H1 (cell line): Measurements from ENCODE around the gene KCNV2. TPM values are rescaled to one million over a fixed set of nuclear protein-coding genes. Genes with fewer than 3 reads are reported as not detected.

Experiments used
- CTCF ChIA-PET: fragments of 300-600 bp; sonication (Branson Sonifier 250); formaldehyde crosslinking; loops from one replicate; lab custom pipeline; 2021; ENCODE audit not compliant: partially characterized antibody; lab: Charles Lee
- POLR2A ChIA-PET: fragments of 300-600 bp; sonication (Branson Sonifier 250); formaldehyde crosslinking; loops from one replicate; lab custom pipeline; 2021; ENCODE audit warnings: inconsistent platforms; ENCODE audit not compliant: partially characterized antibody; lab: Charles Lee
- DNase-seq, 2 experiments: peaks; one replicate each; pipeline versions ENCODE4 v3.0.0 to v3.0.0-alpha.2; 2010 to 2022; ENCODE audit warnings: low spot score in 2 of 2, low read depth in 1 of 2, mixed read lengths in 1 of 2
- FAIRE-seq: peaks from 2 replicates; lab custom pipeline; 2011; peaks lifted over from hg19 to GRCh38; lab: Jason Lieb, UNC
- H2AFZ ChIP-seq: 2 replicates; pipeline ENCODE4 v1.8.1; 2012; ENCODE audit warnings: low read length, inconsistent platforms
- H2AK5ac ChIP-seq: 2 replicates; pipeline ENCODE4 v1.6.1; 2013; ENCODE audit warnings: low read depth, low read length
- H2BK120ac ChIP-seq: replicated peaks from 2 replicates; pipeline ENCODE3; 2013; ENCODE audit warnings: low read depth, low read length, inconsistent platforms
- H2BK12ac ChIP-seq: 2 replicates; pipeline ENCODE4 v1.6.1; 2013; ENCODE audit warnings: low read depth, low read length
- H2BK15ac ChIP-seq: 2 replicates; pipeline ENCODE4 v1.6.1; 2013; ENCODE audit warnings: low read length
- H2BK20ac ChIP-seq: 2 replicates; pipeline ENCODE4 v1.6.1; 2013; ENCODE audit warnings: low read length
- H2BK5ac ChIP-seq: 2 replicates; pipeline ENCODE4 v1.6.1; 2013; ENCODE audit warnings: low read depth, low read length
- H3K14ac ChIP-seq: 2 replicates; pipeline ENCODE4 v1.6.1; 2013; ENCODE audit warnings: inconsistent platforms; ENCODE audit not compliant: insufficient read length
- H3K18ac ChIP-seq: 2 replicates; pipeline ENCODE4 v1.6.1; 2013; ENCODE audit warnings: low read length; ENCODE audit errors: extremely low read depth
- H3K23ac ChIP-seq: 2 replicates; pipeline ENCODE4 v1.6.1; 2013; ENCODE audit warnings: inconsistent platforms; ENCODE audit not compliant: insufficient read length
- H3K23me2 ChIP-seq: 2 replicates; pipeline ENCODE4 v1.6.1; 2013; ENCODE audit warnings: low read depth, low read length
- H3K27ac ChIP-seq: 2 replicates; pipeline ENCODE4 v1.6.1; 2011; ENCODE audit warnings: low read depth, low read length, inconsistent platforms
- H3K27me3 ChIP-seq, 4 experiments: replicated peaks in 1 of 4; 1 replicate in 1 of 4; 2 replicates in 3 of 4; pipeline versions ENCODE4 v1.6.1 to v1.8.1; 2011 to 2013; ENCODE audit warnings: low read length in 3 of 4, mild to moderate bottlenecking in 3 of 4, inconsistent platforms in 2 of 4, mixed read lengths in 2 of 4, moderate library complexity in 1 of 4; ENCODE audit not compliant: control insufficient read depth in 3 of 4, insufficient read depth in 3 of 4; ENCODE audit errors: extremely low read depth in 1 of 4
- H3K36me3 ChIP-seq, 4 experiments: 2 replicates each; pipeline versions ENCODE4 v1.6.1 to v1.8.1; 2011 to 2013; ENCODE audit warnings: mild to moderate bottlenecking in 4 of 4, low read length in 3 of 4, moderate library complexity in 2 of 4, control low read depth in 1 of 4, inconsistent platforms in 1 of 4; ENCODE audit not compliant: insufficient read depth in 4 of 4, control insufficient read depth in 2 of 4
- H3K4ac ChIP-seq: replicated peaks from 2 replicates; pipeline ENCODE3; 2013; ENCODE audit warnings: low read length, low read depth, mixed read lengths, inconsistent platforms; ENCODE audit not compliant: insufficient read length
- H3K4me1 ChIP-seq, 4 experiments: replicated peaks in 1 of 4; 1 replicate in 1 of 4; 2 replicates in 3 of 4; pipeline versions ENCODE4 v1.6.1 to v1.8.1; 2011 to 2013; ENCODE audit warnings: low read length in 3 of 4, inconsistent platforms in 2 of 4, mixed read lengths in 1 of 4; ENCODE audit not compliant: insufficient read depth in 4 of 4, control insufficient read depth in 3 of 4
- H3K4me2 ChIP-seq, 2 experiments: 2 replicates each; pipeline versions ENCODE4 v1.6.1 to v1.8.1; 2011 to 2013; ENCODE audit warnings: low read depth in 2 of 2, low read length in 2 of 2, control low read depth in 1 of 2, inconsistent platforms in 1 of 2, mild to moderate bottlenecking in 1 of 2; ENCODE audit not compliant: insufficient read depth in 1 of 2
- H3K4me3 ChIP-seq, 4 experiments: fragments of 200-600, 300-600 bp in 1 of 4; sonication (generic), shearing (Covaris generic), sonication (Bioruptor Twin) in 1 of 4; 2 replicates each; pipeline versions ENCODE4 v1.5.1 to v1.8.1; 2011 to 2016; ENCODE audit warnings: low read length in 4 of 4, low read depth in 3 of 4, control low read depth in 2 of 4, inconsistent platforms in 2 of 4, mild to moderate bottlenecking in 2 of 4, mixed read lengths in 1 of 4, moderate library complexity in 1 of 4; ENCODE audit not compliant: insufficient read depth in 2 of 4; ENCODE audit errors: extremely low read depth in 1 of 4
- H3K56ac ChIP-seq: replicated peaks from 2 replicates; pipeline ENCODE3; 2013; ENCODE audit warnings: low read depth, mild to moderate bottlenecking, mixed read lengths, low read length, inconsistent platforms; ENCODE audit not compliant: insufficient read length
- H3K79me1 ChIP-seq: 2 replicates; pipeline ENCODE4 v1.6.1; 2013; ENCODE audit warnings: low read depth, low read length, control low read depth
- H3K79me2 ChIP-seq, 2 experiments: 2 replicates each; pipeline versions ENCODE4 v1.6.1 to v1.8.1; 2012 to 2013; ENCODE audit warnings: low read length in 2 of 2, mild to moderate bottlenecking in 2 of 2, inconsistent platforms in 1 of 2; ENCODE audit not compliant: insufficient read depth in 2 of 2, control insufficient read depth in 1 of 2
- H3K9ac ChIP-seq, 4 experiments: replicated peaks in 1 of 4; 1 replicate in 1 of 4; 2 replicates in 3 of 4; pipeline versions ENCODE4 v1.6.1 to v1.8.1; 2011 to 2013; ENCODE audit warnings: low read depth in 3 of 4, low read length in 3 of 4, control low read depth in 2 of 4, mild to moderate bottlenecking in 2 of 4, moderate library complexity in 2 of 4, inconsistent platforms in 1 of 4; ENCODE audit errors: extremely low read depth in 1 of 4
- H3K9me3 ChIP-seq, 2 experiments: 2 replicates each; pipeline versions ENCODE4 v1.6.1 to v1.8.1; 2012 to 2013; ENCODE audit warnings: mild to moderate bottlenecking in 2 of 2, moderate library complexity in 2 of 2, control low read depth in 1 of 2, inconsistent platforms in 1 of 2, low read depth in 1 of 2, low read length in 1 of 2, mixed read lengths in 1 of 2; ENCODE audit not compliant: insufficient read depth in 2 of 2
- H4K20me1 ChIP-seq, 2 experiments: replicated peaks in 1 of 2; 2 replicates each; pipeline versions ENCODE3 to v1.8.1; 2011 to 2013; ENCODE audit warnings: inconsistent platforms in 2 of 2, low read length in 2 of 2, mild to moderate bottlenecking in 1 of 2; ENCODE audit not compliant: insufficient read depth in 2 of 2, control insufficient read depth in 1 of 2
- H4K5ac ChIP-seq: 2 replicates; pipeline ENCODE4 v1.6.1; 2013; ENCODE audit warnings: low read length, low read depth, mixed read lengths, inconsistent platforms; ENCODE audit not compliant: insufficient read length
- H4K8ac ChIP-seq: 2 replicates; pipeline ENCODE4 v1.8.0; 2013; ENCODE audit warnings: mild to moderate bottlenecking, moderate library complexity, low read length, inconsistent platforms; ENCODE audit not compliant: insufficient read depth; ENCODE audit errors: extremely low read depth
- H4K91ac ChIP-seq: replicated peaks from 2 replicates; pipeline ENCODE3; 2013; ENCODE audit warnings: low read length, mixed read lengths, inconsistent platforms; ENCODE audit not compliant: insufficient read length
- ATF3 ChIP-seq: IDR thresholded peaks from 2 replicates; pipeline ENCODE4 v1.6.1; 2011; ENCODE audit warnings: low read depth, mild to moderate bottlenecking, low read length; ENCODE audit not compliant: insufficient read depth
- GABPA ChIP-seq: IDR thresholded peaks from 2 replicates; pipeline ENCODE4 v1.6.1; 2011; ENCODE audit warnings: mild to moderate bottlenecking, low read length, moderate library complexity, borderline replicate concordance; ENCODE audit not compliant: insufficient read depth
- HDAC2 ChIP-seq, 2 experiments: fragments of 300-600 bp in 1 of 2; sonication (generic) in 1 of 2; IDR thresholded peaks; 2 replicates each; pipeline ENCODE4 v1.6.1; 2011 to 2012; ENCODE audit warnings: low read depth in 2 of 2, low read length in 2 of 2, mild to moderate bottlenecking in 2 of 2, moderate library complexity in 2 of 2, borderline replicate concordance in 1 of 2, inconsistent platforms in 1 of 2
- POLR2AphosphoS5 ChIP-seq: IDR thresholded peaks from 2 replicates; pipeline ENCODE4 v1.6.1; 2011; ENCODE audit warnings: low read depth, low read length
- RBBP5 ChIP-seq: IDR thresholded peaks from 2 replicates; pipeline ENCODE4 v1.7.1; 2012; ENCODE audit warnings: low read depth, mild to moderate bottlenecking, inconsistent platforms, low read length, moderate library complexity, borderline replicate concordance
- RXRA ChIP-seq: IDR thresholded peaks from 2 replicates; pipeline ENCODE4 v1.6.1; 2011; ENCODE audit warnings: low read depth, mild to moderate bottlenecking, low read length, moderate library complexity; ENCODE audit not compliant: insufficient read depth
- SAP30 ChIP-seq: fragments of 300-600 bp; sonication (generic); IDR thresholded peaks from 2 replicates; pipeline ENCODE4 v1.7.1; 2012; ENCODE audit warnings: low read length, moderate library complexity, mild to moderate bottlenecking, inconsistent platforms; ENCODE audit not compliant: insufficient read depth, insufficient replicate concordance
- SIN3A ChIP-seq, 2 experiments: IDR thresholded peaks in 1 of 2; conservative IDR thresholded peaks in 1 of 2; 2 replicates each; pipeline ENCODE4 v1.6.1; 2011 to 2012; ENCODE audit warnings: low read length in 2 of 2, improper control_type of control experiment in 1 of 2, low read depth in 1 of 2, mild to moderate bottlenecking in 1 of 2
- SIX5 ChIP-seq: IDR thresholded peaks from 2 replicates; pipeline ENCODE4 v1.6.1; 2011; ENCODE audit warnings: mild to moderate bottlenecking, low read depth, low read length
- WGBS, 2 experiments: shearing (Covaris generic) in 1 of 2; methylation state at CpG; one replicate each; pipeline versions ENCODE4 v1.1.6 to v1.1.7; 2013 to 2015; ENCODE audit warnings: low lambda C conversion rate in 2 of 2, mixed read lengths in 2 of 2, inconsistent platforms in 1 of 2, low coverage in 1 of 2, missing lambda C conversion rate in 1 of 2; ENCODE audit not compliant: insufficient replicate concordance in 2 of 2, insufficient coverage in 1 of 2, insufficient read length in 1 of 2; ENCODE audit errors: extremely low coverage in 1 of 2, missing lambda C conversion rate in 1 of 2; 5-methylcytosine and 5-hydroxymethylcytosine counted together
- polyA plus RNA-seq, 7 experiments: library from polyadenylated mRNA; depleted of rRNA in 3 of 7; stranded (reverse) in 5 of 7; unstranded in 2 of 7; fragments of >200 nt in 5 of 7; fragments of 200-250 nt in 2 of 7; gene quantifications; 1 replicate in 5 of 7; 2 replicates in 1 of 7; 4 replicates in 1 of 7; pipeline versions ENCODE4 v1.2.1 to v1.2.3, GENCODE V29; 2011 to 2013; ENCODE audit warnings: missing spikeins in 2 of 7, mixed read lengths in 2 of 7
- total RNA-seq: library from RNA; stranded (reverse); fragmentation: NEBNext Ultra II Directional; extraction: Animal tissue kit (Norgen Biotek cat#: 25700); gene quantifications from 2 replicates; pipeline ENCODE4 v1.2.1, GENCODE V29; 2021
- TF ChIP-seq, protein P1 (sequence below): IDR thresholded peaks from 2 replicates; pipeline ENCODE4 v1.6.1; 2012; ENCODE audit warnings: low read length, inconsistent platforms

The KCNV2 gene
- total and polyA plus RNA-seq, 2 of the 8 experiments (the other 6 are each of a cell fraction or from before 2014, with no cell fraction given): not detected

GRCh38 chr9:2777454-2777853 is 60.1 kb downstream of the KCNV2 start:
- Histone ChIP-seq H3K79me2 (peaks cover 0 to 26% of the 10 kb centered on the region in 2 experiments; a peak in 2 of 4 replicates), H3K4me1 (peaks cover 0 to 3% (median 1%) of the 10 kb centered on the region in 4 experiments; a peak in 1 of 7 replicates), H3K23ac (no peak overlapping the region), H2BK120ac (no peak overlapping the region), H4K8ac (no peak overlapping the region), H3K9me3 (peaks cover 16 to 19% of the 10 kb centered on the region in 2 experiments; a peak in 3 of 4 replicates), H2BK12ac (no peak overlapping the region), H2AFZ (no peak overlapping the region), H4K91ac (no peak overlapping the region), H2BK15ac (no peak overlapping the region), H3K36me3 (peaks cover 7 to 71% (median 39%) of the 10 kb centered on the region in 4 experiments; a peak in 7 of 8 replicates), H3K27me3 (peaks cover 0 to 1% (median 0%) of the 10 kb centered on the region in 4 experiments; a peak in 1 of 7 replicates), H2BK20ac (no peak overlapping the region), H3K4ac (no peak overlapping the region), H3K27ac (no peak overlapping the region), H4K5ac (no peak overlapping the region), H3K14ac (no peak overlapping the region), H4K20me1 (no peaks in the 10 kb centered on the region), H3K4me3 (no peak overlapping the region), H3K56ac (no peak overlapping the region), H3K79me1 (no peaks in the 10 kb centered on the region), H2BK5ac (no peak overlapping the region), H3K23me2 (no peaks in the 10 kb centered on the region), H3K9ac (no peak overlapping the region), H2AK5ac (no peak overlapping the region), H3K4me2 (no peak overlapping the region), H3K18ac (no peak overlapping the region)
- DNase-seq: no peak
- WGBS, 2 experiments: 95% methylated on average over 3 of the region's 3 CpGs; no CpG with 5 or more reads in 1 of the 2 experiments
- POLR2A ChIA-PET: no interaction called here
- CTCF ChIA-PET: no interaction called here
- no peak for FAIRE-seq
- TF ChIP-seq SIN3A (conservative IDR thresholded peaks at IDR 0.05 in 1 of 2, IDR thresholded peaks at IDR 0.05 in 1 of 2; ENCODE audit: low read depth in 1 of 2, low read length in 2 of 2) (no peak), SAP30 (no peak), GABPA (no peak), RBBP5 (no peak), ATF3 (no peak), POLR2AphosphoS5 (no peak), HDAC2 (IDR thresholded peaks at IDR 0.05; ENCODE audit: borderline replicate concordance in 1 of 2, low read depth in 2 of 2, low read length in 2 of 2) (no peak), RXRA (no peak), SIX5 (no peak)
- TF ChIP-seq, protein P1, sequence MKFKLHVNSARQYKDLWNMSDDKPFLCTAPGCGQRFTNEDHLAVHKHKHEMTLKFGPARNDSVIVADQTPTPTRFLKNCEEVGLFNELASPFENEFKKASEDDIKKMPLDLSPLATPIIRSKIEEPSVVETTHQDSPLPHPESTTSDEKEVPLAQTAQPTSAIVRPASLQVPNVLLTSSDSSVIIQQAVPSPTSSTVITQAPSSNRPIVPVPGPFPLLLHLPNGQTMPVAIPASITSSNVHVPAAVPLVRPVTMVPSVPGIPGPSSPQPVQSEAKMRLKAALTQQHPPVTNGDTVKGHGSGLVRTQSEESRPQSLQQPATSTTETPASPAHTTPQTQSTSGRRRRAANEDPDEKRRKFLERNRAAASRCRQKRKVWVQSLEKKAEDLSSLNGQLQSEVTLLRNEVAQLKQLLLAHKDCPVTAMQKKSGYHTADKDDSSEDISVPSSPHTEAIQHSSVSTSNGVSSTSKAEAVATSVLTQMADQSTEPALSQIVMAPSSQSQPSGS: no peak
